HCT116 (cell line): ENCODE measurements around the gene CRTC3. TPM values are rescaled to one million over a fixed set of nuclear protein-coding genes. Genes with fewer than 3 reads are reported as not detected.

Experiments used
- ATAC-seq: fragments of 200-7000 bp; cut with Tn5 transposase; 2 replicates; pipeline ENCODE4 v1.9.1; 2020; ENCODE audit warnings: mild to moderate bottlenecking, moderate library complexity
- BruUV-seq: library from RNA; stranded (reverse); fragments of 400-500 nt; replicated peaks from 2 replicates; lab custom pipeline; 2021; lab: Mats Ljungman, UMichigan
- CTCF ChIA-PET: fragments of 300-600 bp; sonication (Branson Sonifier 250); formaldehyde crosslinking; loops from one replicate; lab custom pipeline; 2021; ENCODE audit warnings: antibody characterized with exemption; lab: Charles Lee
- POLR2A ChIA-PET: fragments of 300-600, 350-600 bp; sonication (Branson Sonifier 250); formaldehyde crosslinking; loops from one replicate; lab custom pipeline; 2021; ENCODE audit warnings: antibody characterized with exemption; lab: Charles Lee
- RAD21 ChIA-PET, 2 experiments: fragments of 300-600 bp; sonication (Branson Sonifier 250); formaldehyde crosslinking; loops; one replicate each; lab custom pipeline; 2023; ENCODE audit warnings: low total read pairs in 2 of 2; ENCODE audit not compliant: uncharacterized antibody in 2 of 2, unreplicated experiment in 2 of 2, low non-redundant PET in 1 of 2; lab: Charles Lee
- DNase-seq: peaks from one replicate; pipeline ENCODE4 v3.0.0-alpha.2; 2010; ENCODE audit warnings: low read depth, low spot score
- H2AFZ ChIP-seq: fragments of 200-600 bp; shearing (Covaris generic), sonication (generic); 2 replicates; pipeline ENCODE4 v1.6.1; 2017; ENCODE audit warnings: low read depth, mixed run types, mixed read lengths, antibody characterized with exemption, low read length; ENCODE audit not compliant: poor library complexity, severe bottlenecking
- H3K27ac ChIP-seq: 2 replicates; pipeline ENCODE4 v1.5.1; 2012; ENCODE audit warnings: low read depth, low read length
- H3K27me3 ChIP-seq: fragments of 200-600 bp; sonication (generic); 2 replicates; pipeline ENCODE4 v1.6.1; 2016; ENCODE audit warnings: mixed run types, low read length, mixed read lengths; ENCODE audit not compliant: insufficient read depth
- H3K36me3 ChIP-seq, 2 experiments: fragments of 200-500 bp in 1 of 2; fragments of 200-600 bp in 1 of 2; sonication (Bioruptor generic) in 1 of 2; sonication (generic) in 1 of 2; 2 replicates each; pipeline versions ENCODE4 v1.5.1 to v1.6.1; 2014 to 2016; ENCODE audit warnings: low read length in 2 of 2, inconsistent platforms in 1 of 2, mixed read lengths in 1 of 2, mixed run types in 1 of 2; ENCODE audit not compliant: insufficient read depth in 2 of 2, control insufficient read depth in 1 of 2
- H3K4me1 ChIP-seq, 2 experiments: fragments of 200-600 bp in 1 of 2; sonication (generic) in 1 of 2; 2 replicates each; pipeline versions ENCODE4 v1.5.1 to v1.6.1; 2012 to 2017; ENCODE audit warnings: low read length in 2 of 2, inconsistent platforms in 1 of 2, mild to moderate bottlenecking in 1 of 2, mixed read lengths in 1 of 2, mixed run types in 1 of 2, moderate library complexity in 1 of 2; ENCODE audit not compliant: insufficient read depth in 2 of 2, control insufficient read depth in 1 of 2
- H3K4me2 ChIP-seq: fragments of 200-600 bp; sonication (generic); 2 replicates; pipeline ENCODE4 v1.6.1; 2017; ENCODE audit warnings: mixed run types, low read length, mixed read lengths
- H3K4me3 ChIP-seq, 2 experiments: fragments of 200-600 bp in 1 of 2; sonication (generic) in 1 of 2; replicated peaks in 1 of 2; 2 replicates each; pipeline ENCODE4 v1.5.1; 2011 to 2016; ENCODE audit warnings: low read length in 2 of 2, control low read depth in 1 of 2, low read depth in 1 of 2, mild to moderate bottlenecking in 1 of 2, mixed read lengths in 1 of 2, mixed run types in 1 of 2
- H3K79me2 ChIP-seq: fragments of 200-600 bp; sonication (generic); 2 replicates; pipeline ENCODE4 v1.6.1; 2017; ENCODE audit warnings: mild to moderate bottlenecking, mixed run types, low read length, moderate library complexity, mixed read lengths; ENCODE audit not compliant: insufficient read depth
- H3K9ac ChIP-seq: fragments of 200-600 bp; sonication (generic); 2 replicates; pipeline ENCODE4 v1.6.1; 2016; ENCODE audit warnings: low read length, mixed read lengths
- H3K9me2 ChIP-seq: fragments of 200-600 bp; sonication (generic), shearing (Covaris generic); 2 replicates; pipeline ENCODE4 v1.6.1; 2017; ENCODE audit warnings: mixed run types, mild to moderate bottlenecking, moderate library complexity; ENCODE audit not compliant: insufficient read depth
- H3K9me3 ChIP-seq, 2 experiments: fragments of 200-500 bp in 1 of 2; fragments of 200-600 bp in 1 of 2; sonication (Bioruptor generic) in 1 of 2; sonication (generic) in 1 of 2; 2 replicates each; pipeline ENCODE4 v1.6.1; 2014 to 2017; ENCODE audit warnings: low read length in 2 of 2, mixed read lengths in 2 of 2, inconsistent platforms in 1 of 2, low read depth in 1 of 2, mild to moderate bottlenecking in 1 of 2, mixed run types in 1 of 2, moderate library complexity in 1 of 2; ENCODE audit not compliant: control insufficient read depth in 1 of 2, insufficient read depth in 1 of 2
- H4K20me1 ChIP-seq: fragments of 200-600 bp; sonication (generic), shearing (Covaris generic); 2 replicates; pipeline ENCODE4 v1.6.1; 2017; ENCODE audit warnings: mixed run types, mild to moderate bottlenecking, moderate library complexity; ENCODE audit not compliant: insufficient read depth
- POLR2AphosphoS5 ChIP-seq: IDR thresholded peaks from 2 replicates; pipeline ENCODE4 v1.6.1; 2011; ENCODE audit warnings: mild to moderate bottlenecking, low read depth, low read length, moderate library complexity
- intact Hi-C: fragments of 100-400 bp; cut with micrococcal nuclease; formaldehyde crosslinking; loops from 2 replicates; pipeline ENCODE4 v1.10.0; 2022
- total RNA-seq: library from RNA; stranded (reverse); gene quantifications from one replicate; pipeline ENCODE4 v1.2.1, GENCODE V29; 2021; ENCODE audit not compliant: unreplicated experiment
- TF ChIP-seq, protein P1 (sequence below): IDR thresholded peaks from 2 replicates; pipeline ENCODE4 v1.6.1; 2012
- TF ChIP-seq, protein P2 (sequence below), 3 experiments: fragments of 200-600 bp in 1 of 3; sonication (generic) in 1 of 3; IDR thresholded peaks in 2 of 3; conservative IDR thresholded peaks in 1 of 3; 2 replicates each; pipeline ENCODE4 v1.5.1; 2012 to 2017; ENCODE audit warnings: low read depth in 2 of 3, low read length in 2 of 3, antibody characterized with exemption in 1 of 3, borderline replicate concordance in 1 of 3, control low read depth in 1 of 3, mild to moderate bottlenecking in 1 of 3, mixed read lengths in 1 of 3, mixed run types in 1 of 3, moderate library complexity in 1 of 3; ENCODE audit not compliant: insufficient read depth in 1 of 3

Gene CRTC3
- total RNA-seq, 1 experiment from 2014 or later: 20.7 TPM

DNA sequence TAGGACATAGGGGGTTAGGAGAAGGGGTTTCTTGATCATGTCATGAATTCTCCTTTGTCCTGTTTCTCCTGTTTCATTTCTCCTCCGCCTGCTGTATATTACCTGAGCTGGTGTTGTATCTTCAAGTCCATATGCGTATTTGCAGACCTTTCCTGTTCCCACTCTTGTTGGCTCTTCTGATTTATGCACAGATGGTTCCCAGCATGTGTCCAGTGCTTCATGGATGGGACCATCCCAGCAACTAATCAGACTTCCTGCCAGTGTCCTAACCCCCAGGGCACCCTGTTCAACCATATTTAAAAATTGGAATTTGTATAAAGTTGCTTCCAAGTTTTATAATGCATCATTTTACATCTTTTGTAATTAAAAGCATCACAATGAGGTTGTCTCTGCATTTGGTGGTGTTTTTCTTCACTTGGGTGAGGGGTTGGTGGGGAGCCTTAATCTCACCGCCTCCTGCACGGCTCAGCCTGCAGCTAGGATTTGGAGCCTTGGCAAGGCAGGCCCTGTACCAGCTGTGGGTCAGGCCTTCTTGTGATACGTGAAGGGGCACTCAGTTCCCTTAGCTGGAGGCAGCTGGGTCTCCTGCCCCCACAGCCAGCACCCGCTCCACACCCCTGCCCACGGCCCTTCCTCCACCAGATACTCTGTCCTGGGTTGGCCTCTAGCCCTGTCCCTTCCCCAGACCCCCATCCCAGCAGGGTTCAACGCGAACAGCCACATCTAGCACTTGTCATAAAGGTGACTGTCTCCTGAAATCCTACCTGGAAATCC is 115.4 kb downstream of the CRTC3 start:
- H3K27me3 ChIP-seq: no peaks in the 10 kb centered on the region
- H4K20me1 ChIP-seq: no peaks in the 10 kb centered on the region
- no peak overlapping the region for H3K4me3 ChIP-seq
- ChIA-PET POLR2A (no interaction called here), CTCF (interaction anchor here (1.3 kb wide), 1 partner anchor 327 kb away, joined by 3 read pairs; no protein-coding TSS in a partner anchor), RAD21 (no interaction called here)
- H2AFZ ChIP-seq: no peak overlapping the region
- no peak for DNase-seq
- no peaks in the 10 kb centered on the region for H3K9me3 ChIP-seq
- no peaks in the 10 kb centered on the region for H3K79me2 ChIP-seq
- no peak overlapping the region for H3K4me2 ChIP-seq
- H3K4me1 ChIP-seq: peaks cover 0 to 18% of the 10 kb centered on the region in 2 experiments; a peak in 3 of 4 replicates
- peaks cover 0 to 11% of the 10 kb centered on the region in 2 experiments; a peak in 1 of 4 replicates for H3K36me3 ChIP-seq
- no peak overlapping the region for H3K27ac ChIP-seq
- intact Hi-C loops: loop anchor here (5.0 kb wide), 1 partner anchor 227 kb away; no protein-coding TSS in a partner anchor
- TF ChIP-seq POLR2AphosphoS5: no peak
- TF ChIP-seq, protein P1, sequence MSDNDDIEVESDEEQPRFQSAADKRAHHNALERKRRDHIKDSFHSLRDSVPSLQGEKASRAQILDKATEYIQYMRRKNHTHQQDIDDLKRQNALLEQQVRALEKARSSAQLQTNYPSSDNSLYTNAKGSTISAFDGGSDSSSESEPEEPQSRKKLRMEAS: no peak
- TF ChIP-seq, protein P2, sequence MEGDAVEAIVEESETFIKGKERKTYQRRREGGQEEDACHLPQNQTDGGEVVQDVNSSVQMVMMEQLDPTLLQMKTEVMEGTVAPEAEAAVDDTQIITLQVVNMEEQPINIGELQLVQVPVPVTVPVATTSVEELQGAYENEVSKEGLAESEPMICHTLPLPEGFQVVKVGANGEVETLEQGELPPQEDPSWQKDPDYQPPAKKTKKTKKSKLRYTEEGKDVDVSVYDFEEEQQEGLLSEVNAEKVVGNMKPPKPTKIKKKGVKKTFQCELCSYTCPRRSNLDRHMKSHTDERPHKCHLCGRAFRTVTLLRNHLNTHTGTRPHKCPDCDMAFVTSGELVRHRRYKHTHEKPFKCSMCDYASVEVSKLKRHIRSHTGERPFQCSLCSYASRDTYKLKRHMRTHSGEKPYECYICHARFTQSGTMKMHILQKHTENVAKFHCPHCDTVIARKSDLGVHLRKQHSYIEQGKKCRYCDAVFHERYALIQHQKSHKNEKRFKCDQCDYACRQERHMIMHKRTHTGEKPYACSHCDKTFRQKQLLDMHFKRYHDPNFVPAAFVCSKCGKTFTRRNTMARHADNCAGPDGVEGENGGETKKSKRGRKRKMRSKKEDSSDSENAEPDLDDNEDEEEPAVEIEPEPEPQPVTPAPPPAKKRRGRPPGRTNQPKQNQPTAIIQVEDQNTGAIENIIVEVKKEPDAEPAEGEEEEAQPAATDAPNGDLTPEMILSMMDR (IDR thresholded peaks at IDR 0.05 in 2 of 3, conservative IDR thresholded peaks at IDR 0.05 in 1 of 3; ENCODE audit: borderline replicate concordance in 1 of 3, insufficient read depth in 1 of 3, low read depth in 2 of 3, low read length in 2 of 3): no peak
- no peak overlapping the region for H3K9ac ChIP-seq
- no peak for ATAC-seq
- H3K9me2 ChIP-seq: no peaks in the 10 kb centered on the region
- BruUV-seq: no TSS peak
